IMR-90 (cell line): Measurements from ENCODE around the gene IFI35. TPM values are rescaled to one million over a fixed set of nuclear protein-coding genes. Genes with fewer than 3 reads are reported as not detected.

ENCODE experiments used
- ATAC-seq: fragments of 200-7000 bp; cut with Tn5 transposase; 2 replicates; pipeline ENCODE4 v1.9.1; 2020; ENCODE audit warnings: low read depth, mild to moderate bottlenecking, moderate library complexity
- BruUV-seq: library from RNA; stranded (reverse); fragments of 400-500 nt; replicated peaks from 2 replicates; lab custom pipeline; 2021; lab: Mats Ljungman, UMichigan
- CTCF ChIA-PET: fragments of 300-600 bp; formaldehyde crosslinking; extraction: SDS; loops from one replicate; lab custom pipeline; 2021; ENCODE audit warnings: antibody characterized with exemption; lab: Yijun Ruan, JAX
- POLR2A ChIA-PET: fragments of 300-600 bp; sonication (Branson Sonifier 250); formaldehyde crosslinking; loops from one replicate; lab custom pipeline; 2022; ENCODE audit warnings: antibody characterized with exemption; ENCODE audit not compliant: unreplicated experiment; lab: Charles Lee
- DNase-seq: peaks from one replicate; pipeline ENCODE4 v3.0.0; 2013
- H2AFZ ChIP-seq: replicated peaks from 2 replicates; pipeline ENCODE3; 2013; ENCODE audit warnings: low read length, mild to moderate bottlenecking; ENCODE audit not compliant: poor library complexity
- H2AK5ac ChIP-seq: 2 replicates; pipeline ENCODE4 v1.6.1; 2013; ENCODE audit warnings: low read depth, low read length, inconsistent platforms
- H2AK9ac ChIP-seq: replicated peaks from 2 replicates; pipeline ENCODE3; 2013; ENCODE audit warnings: mild to moderate bottlenecking, low read depth, low read length, moderate library complexity; ENCODE audit not compliant: poor library complexity
- H2BK120ac ChIP-seq: 2 replicates; pipeline ENCODE4 v1.6.1; 2013; ENCODE audit warnings: low read depth, low read length, inconsistent platforms
- H2BK15ac ChIP-seq: 3 replicates; pipeline ENCODE4 v1.6.1; 2013; ENCODE audit warnings: low read depth, low read length, inconsistent platforms
- H2BK20ac ChIP-seq: 2 replicates; pipeline ENCODE4 v1.6.1; 2013; ENCODE audit warnings: low read depth, mild to moderate bottlenecking, inconsistent platforms, low read length, moderate library complexity
- H2BK5ac ChIP-seq: 2 replicates; pipeline ENCODE4 v1.6.1; 2013; ENCODE audit warnings: mild to moderate bottlenecking, low read depth, low read length, inconsistent platforms; ENCODE audit not compliant: poor library complexity, severe bottlenecking
- H3K14ac ChIP-seq: replicated peaks from 2 replicates; pipeline ENCODE4 v1.6.1; 2013; ENCODE audit warnings: low read depth, low read length, inconsistent platforms
- H3K18ac ChIP-seq: 2 replicates; pipeline ENCODE4 v1.6.1; 2013; ENCODE audit warnings: low read depth, low read length, control low read depth
- H3K23ac ChIP-seq: 2 replicates; pipeline ENCODE4 v1.6.1; 2013; ENCODE audit warnings: low read depth, low read length, inconsistent platforms
- H3K27ac ChIP-seq: 2 replicates; pipeline ENCODE4 v1.5.1; 2013; ENCODE audit warnings: mild to moderate bottlenecking, control low read depth, low read length; ENCODE audit not compliant: insufficient read depth
- H3K27me3 ChIP-seq: 2 replicates; pipeline ENCODE4 v1.6.1; 2013; ENCODE audit warnings: low read length; ENCODE audit not compliant: control insufficient read depth, insufficient read depth
- H3K36me3 ChIP-seq: 2 replicates; pipeline ENCODE4 v1.6.1; 2013; ENCODE audit warnings: low read length, mixed read lengths; ENCODE audit not compliant: control insufficient read depth, insufficient read depth
- H3K4ac ChIP-seq: 2 replicates; pipeline ENCODE4 v1.6.1; 2013; ENCODE audit warnings: low read depth, low read length, inconsistent platforms
- H3K4me1 ChIP-seq: 2 replicates; pipeline ENCODE4 v1.6.1; 2013; ENCODE audit warnings: low read length, mixed read lengths; ENCODE audit not compliant: control insufficient read depth, insufficient read depth
- H3K4me2 ChIP-seq: 2 replicates; pipeline ENCODE4 v1.6.1; 2013; ENCODE audit warnings: low read depth, mild to moderate bottlenecking, control low read depth, low read length, moderate library complexity
- H3K4me3 ChIP-seq: 2 replicates; pipeline ENCODE4 v1.5.1; 2013; ENCODE audit warnings: low read depth, mild to moderate bottlenecking, control low read depth, low read length, moderate library complexity; ENCODE audit not compliant: insufficient read depth
- H3K56ac ChIP-seq: 2 replicates; pipeline ENCODE4 v1.6.1; 2013; ENCODE audit warnings: low read length, inconsistent platforms; ENCODE audit not compliant: insufficient read depth; ENCODE audit errors: extremely low read depth
- H3K79me1 ChIP-seq, 2 experiments: 2 replicates each; pipeline ENCODE4 v1.6.1; 2013; ENCODE audit warnings: low read length in 2 of 2, inconsistent platforms in 1 of 2, low read depth in 1 of 2
- H3K9ac ChIP-seq: 2 replicates; pipeline ENCODE4 v1.6.1; 2013; ENCODE audit warnings: low read depth, low read length, control low read depth
- H3K9me1 ChIP-seq: 2 replicates; pipeline ENCODE4 v1.6.1; 2013; ENCODE audit warnings: low read length, inconsistent platforms; ENCODE audit not compliant: insufficient read depth
- H3K9me3 ChIP-seq: 2 replicates; pipeline ENCODE4 v1.6.1; 2013; ENCODE audit warnings: low read length; ENCODE audit not compliant: control insufficient read depth, insufficient read depth
- H4K20me1 ChIP-seq: 2 replicates; pipeline ENCODE4 v1.6.1; 2013; ENCODE audit warnings: low read length, inconsistent platforms; ENCODE audit not compliant: insufficient read depth
- H4K5ac ChIP-seq: 2 replicates; pipeline ENCODE4 v1.6.1; 2013; ENCODE audit warnings: mild to moderate bottlenecking, low read depth, low read length, control low read depth
- H4K8ac ChIP-seq, 2 experiments: 2 replicates each; pipeline ENCODE4 v1.6.1; 2013; ENCODE audit warnings: low read depth in 2 of 2, low read length in 2 of 2, control low read depth in 1 of 2, inconsistent platforms in 1 of 2
- H4K91ac ChIP-seq: 2 replicates; pipeline ENCODE4 v1.6.1; 2013; ENCODE audit warnings: low read depth, low read length, inconsistent platforms; ENCODE audit not compliant: insufficient read depth
- BHLHE40 ChIP-seq: fragments of 150-350 bp; IDR thresholded peaks from 2 replicates; pipeline ENCODE4 v1.6.1; 2016; ENCODE audit warnings: mild to moderate bottlenecking, low read depth, low read length
- CEBPB ChIP-seq: IDR thresholded peaks from 2 replicates; pipeline ENCODE4 v1.6.1; 2012; ENCODE audit warnings: low read depth, low read length, improper control_type of control experiment
- CHD1 ChIP-seq: IDR thresholded peaks from 2 replicates; pipeline ENCODE4 v1.6.1; 2012; ENCODE audit warnings: low read depth, low read length, improper control_type of control experiment
- FOS ChIP-seq: fragments of 150-350 bp; IDR thresholded peaks from 2 replicates; pipeline ENCODE4 v1.6.1; 2016; ENCODE audit warnings: low read depth, low read length
- MAFK ChIP-seq: IDR thresholded peaks from 2 replicates; pipeline ENCODE4 v1.6.1; 2012; ENCODE audit warnings: low read depth, low read length, improper control_type of control experiment
- MXI1 ChIP-seq: IDR thresholded peaks from 2 replicates; pipeline ENCODE4 v1.6.1; 2012; ENCODE audit warnings: low read depth, mild to moderate bottlenecking, low read length, moderate library complexity, borderline replicate concordance
- NFE2L2 ChIP-seq: fragments of 150-350 bp; IDR thresholded peaks from 2 replicates; pipeline ENCODE4 v1.6.1; 2016; ENCODE audit warnings: low read depth, mild to moderate bottlenecking, low read length
- POLR2A ChIP-seq: IDR thresholded peaks from 2 replicates; pipeline ENCODE4 v1.6.1; 2012; ENCODE audit warnings: mild to moderate bottlenecking, low read depth, low read length
- RAD21 ChIP-seq: IDR thresholded peaks from 2 replicates; pipeline ENCODE4 v1.6.1; 2012; ENCODE audit warnings: low read length, improper control_type of control experiment
- RCOR1 ChIP-seq: IDR thresholded peaks from 2 replicates; pipeline ENCODE4 v1.6.1; 2012; ENCODE audit warnings: mild to moderate bottlenecking, low read length, improper control_type of control experiment; ENCODE audit not compliant: insufficient replicate concordance
- RFX5 ChIP-seq: IDR thresholded peaks from 2 replicates; pipeline ENCODE4 v1.8.0; 2012; ENCODE audit warnings: low read depth, mild to moderate bottlenecking, low read length, moderate library complexity
- WGBS, 2 experiments: methylation state at CpG; one replicate each; pipeline versions ENCODE4 v1.1.5 to v1.1.7; 2013; ENCODE audit warnings: missing lambda C conversion rate in 2 of 2; ENCODE audit not compliant: insufficient read length in 1 of 2; ENCODE audit errors: extremely low coverage in 2 of 2; 5-methylcytosine and 5-hydroxymethylcytosine counted together
- dilution Hi-C: fragments of 300-500 bp; cut with HindIII; formaldehyde crosslinking; loops from one replicate; pipeline ENCODE4 v1.14.3; 2018; ENCODE audit warnings: low sequenced_read_pairs; ENCODE audit not compliant: unreplicated experiment
- in situ Hi-C: fragments of 300-500 bp; cut with MboI; formaldehyde crosslinking; loops from 3 replicates; pipeline ENCODE4 v1.14.3; 2019; ENCODE audit warnings: low sequenced_read_pairs, inconsistent platforms, mixed read lengths
- intact Hi-C: fragments of 100-400 bp; cut with micrococcal nuclease; formaldehyde crosslinking; loops from 2 replicates; pipeline ENCODE4 v1.10.0; 2022
- polyA plus RNA-seq, 3 experiments: library from polyadenylated mRNA; depleted of rRNA; stranded (reverse); fragments of >200 nt; gene quantifications; 2 replicates each; pipeline ENCODE4 v1.2.3, GENCODE V29; 2012; ENCODE audit warnings: low replicate concordance in 1 of 3
- total RNA-seq: library from RNA; depleted of rRNA; stranded (reverse); fragments of >200 nt; gene quantifications from 2 replicates; pipeline ENCODE4 v1.2.3, GENCODE V29; 2012
- TF ChIP-seq, protein P1 (sequence below): fragments of 150-350 bp; IDR thresholded peaks from 2 replicates; pipeline ENCODE4 v1.6.1; 2017; ENCODE audit warnings: mild to moderate bottlenecking, antibody characterized with exemption, low read length, low read depth
- TF ChIP-seq, protein P2 (sequence below): conservative IDR thresholded peaks from 2 replicates; pipeline ENCODE4 v1.5.1; 2012; ENCODE audit warnings: mild to moderate bottlenecking, low read depth, low read length, improper control_type of control experiment
- TF ChIP-seq, protein P3 (sequence below): fragments of 150-350 bp; IDR thresholded peaks from 2 replicates; pipeline ENCODE4 v1.6.1; 2016; ENCODE audit warnings: low read depth, mild to moderate bottlenecking, low read length, moderate library complexity, borderline replicate concordance

IFI35 gene
- total and polyA plus RNA-seq, 2 of the 4 experiments (the other 2 are of a cell fraction) = 15.8 to 17.0 TPM

DNA sequence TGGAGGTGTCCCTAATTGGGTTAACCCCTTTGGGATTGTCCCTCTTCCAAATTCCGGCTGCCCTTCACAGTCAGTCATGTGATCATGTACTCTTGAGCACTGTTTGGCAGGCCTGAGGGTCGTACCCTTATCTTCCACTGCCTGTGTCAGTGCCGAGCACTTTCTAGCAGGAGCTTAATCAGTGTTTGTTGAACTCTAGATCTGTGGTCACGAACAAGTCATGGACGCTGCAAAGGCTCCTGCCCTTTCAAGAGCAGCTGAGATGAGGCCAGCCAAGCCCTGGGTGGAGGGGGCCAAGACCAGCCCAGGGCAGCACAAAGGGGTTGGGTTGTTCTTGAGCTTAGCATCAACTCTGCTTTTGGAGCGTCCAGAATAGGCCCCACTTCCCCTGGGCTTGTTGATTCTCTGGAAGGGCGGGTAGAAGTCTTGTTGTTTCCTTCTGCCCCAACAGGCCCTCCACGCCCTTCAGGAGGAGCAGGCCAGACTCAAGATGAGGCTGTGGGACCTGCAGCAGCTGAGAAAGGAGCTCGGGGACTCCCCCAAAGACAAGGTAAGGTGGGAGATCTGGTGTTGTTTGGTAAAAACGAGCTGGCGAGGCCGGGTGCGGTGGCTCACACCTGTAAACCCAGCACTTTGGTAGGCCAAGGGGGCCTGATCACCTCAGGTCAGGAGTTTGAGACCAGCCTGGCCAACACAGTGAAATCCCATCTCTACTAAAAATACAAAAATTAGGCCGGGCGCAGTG, 5.3 kb downstream of the IFI35 start (continued):
- no peak for TF ChIP-seq FOS

DNA sequence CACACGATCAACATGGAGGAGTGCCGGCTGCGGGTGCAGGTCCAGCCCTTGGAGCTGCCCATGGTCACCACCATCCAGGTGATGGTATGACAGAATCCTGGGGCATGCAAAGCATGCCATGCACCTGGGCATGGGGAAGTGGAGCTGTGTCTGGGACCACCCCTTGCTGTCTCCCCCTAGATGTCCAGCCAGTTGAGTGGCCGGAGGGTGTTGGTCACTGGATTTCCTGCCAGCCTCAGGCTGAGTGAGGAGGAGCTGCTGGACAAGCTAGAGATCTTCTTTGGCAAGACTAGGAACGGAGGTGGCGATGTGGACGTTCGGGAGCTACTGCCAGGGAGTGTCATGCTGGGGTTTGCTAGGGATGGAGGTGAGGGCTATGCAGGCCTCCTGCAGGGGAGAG, 6.7 kb downstream of the IFI35 start:
- H3K36me3 ChIP-seq = peaks cover 49% of the 10 kb centered on the region
- no peak overlapping the region for H2AFZ ChIP-seq
- no peak overlapping the region for H2BK120ac ChIP-seq
- H3K9ac ChIP-seq = no peak overlapping the region
- peaks cover 17% of the 10 kb centered on the region for H3K9me1 ChIP-seq
- H3K14ac ChIP-seq = no peak overlapping the region
- in situ Hi-C loops = no loop called here
- no peak overlapping the region for H4K8ac ChIP-seq
- ChIA-PET CTCF (no interaction called here), POLR2A (no interaction called here)
- no peak for DNase-seq
- H3K4me1 ChIP-seq = no peaks in the 10 kb centered on the region
- no peak for ATAC-seq
- no peak overlapping the region for H3K4me2 ChIP-seq
- no peak overlapping the region for H3K18ac ChIP-seq
- no peak overlapping the region for H3K56ac ChIP-seq
- H3K79me1 ChIP-seq = peaks cover 2 to 31% of the 10 kb centered on the region in 2 experiments; a peak in 3 of 4 replicates
- 89% methylated on average over 3 of the region's 8 CpGs; no CpG with 5 or more reads in 1 of the 2 experiments for WGBS, 2 experiments
- H2BK20ac ChIP-seq = no peak overlapping the region
- no TSS peak for BruUV-seq
- H2AK5ac ChIP-seq = no peak overlapping the region
- intact Hi-C loops = no loop called here
- no peak overlapping the region for H3K27ac ChIP-seq
- H4K5ac ChIP-seq = no peak overlapping the region
- no peaks in the 10 kb centered on the region for H3K27me3 ChIP-seq
- H3K4ac ChIP-seq = no peak overlapping the region
- H3K23ac ChIP-seq = no peak overlapping the region
- dilution Hi-C loops = no loop called here
- H2AK9ac ChIP-seq = no peak overlapping the region
- H4K20me1 ChIP-seq = peaks cover 16% of the 10 kb centered on the region; the same call in 1 of the 2 replicates
- H3K4me3 ChIP-seq = no peak overlapping the region
- H2BK5ac ChIP-seq = no peak overlapping the region
- no peaks in the 10 kb centered on the region for H3K9me3 ChIP-seq
- H4K91ac ChIP-seq = no peak overlapping the region
- no peak overlapping the region for H2BK15ac ChIP-seq
- TF ChIP-seq BHLHE40 = no peak
- TF ChIP-seq, protein P1, sequence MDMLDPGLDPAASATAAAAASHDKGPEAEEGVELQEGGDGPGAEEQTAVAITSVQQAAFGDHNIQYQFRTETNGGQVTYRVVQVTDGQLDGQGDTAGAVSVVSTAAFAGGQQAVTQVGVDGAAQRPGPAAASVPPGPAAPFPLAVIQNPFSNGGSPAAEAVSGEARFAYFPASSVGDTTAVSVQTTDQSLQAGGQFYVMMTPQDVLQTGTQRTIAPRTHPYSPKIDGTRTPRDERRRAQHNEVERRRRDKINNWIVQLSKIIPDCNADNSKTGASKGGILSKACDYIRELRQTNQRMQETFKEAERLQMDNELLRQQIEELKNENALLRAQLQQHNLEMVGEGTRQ = no peak
- TF ChIP-seq MXI1 = no peak
- no peak for TF ChIP-seq RCOR1
- TF ChIP-seq RFX5 = no peak
- TF ChIP-seq, protein P2, sequence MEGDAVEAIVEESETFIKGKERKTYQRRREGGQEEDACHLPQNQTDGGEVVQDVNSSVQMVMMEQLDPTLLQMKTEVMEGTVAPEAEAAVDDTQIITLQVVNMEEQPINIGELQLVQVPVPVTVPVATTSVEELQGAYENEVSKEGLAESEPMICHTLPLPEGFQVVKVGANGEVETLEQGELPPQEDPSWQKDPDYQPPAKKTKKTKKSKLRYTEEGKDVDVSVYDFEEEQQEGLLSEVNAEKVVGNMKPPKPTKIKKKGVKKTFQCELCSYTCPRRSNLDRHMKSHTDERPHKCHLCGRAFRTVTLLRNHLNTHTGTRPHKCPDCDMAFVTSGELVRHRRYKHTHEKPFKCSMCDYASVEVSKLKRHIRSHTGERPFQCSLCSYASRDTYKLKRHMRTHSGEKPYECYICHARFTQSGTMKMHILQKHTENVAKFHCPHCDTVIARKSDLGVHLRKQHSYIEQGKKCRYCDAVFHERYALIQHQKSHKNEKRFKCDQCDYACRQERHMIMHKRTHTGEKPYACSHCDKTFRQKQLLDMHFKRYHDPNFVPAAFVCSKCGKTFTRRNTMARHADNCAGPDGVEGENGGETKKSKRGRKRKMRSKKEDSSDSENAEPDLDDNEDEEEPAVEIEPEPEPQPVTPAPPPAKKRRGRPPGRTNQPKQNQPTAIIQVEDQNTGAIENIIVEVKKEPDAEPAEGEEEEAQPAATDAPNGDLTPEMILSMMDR = no peak
- TF ChIP-seq POLR2A = no peak
- TF ChIP-seq MAFK = no peak
- no peak for TF ChIP-seq CEBPB
- no peak for TF ChIP-seq NFE2L2
- TF ChIP-seq RAD21 = no peak
- no peak for TF ChIP-seq CHD1
- TF ChIP-seq, protein P3, sequence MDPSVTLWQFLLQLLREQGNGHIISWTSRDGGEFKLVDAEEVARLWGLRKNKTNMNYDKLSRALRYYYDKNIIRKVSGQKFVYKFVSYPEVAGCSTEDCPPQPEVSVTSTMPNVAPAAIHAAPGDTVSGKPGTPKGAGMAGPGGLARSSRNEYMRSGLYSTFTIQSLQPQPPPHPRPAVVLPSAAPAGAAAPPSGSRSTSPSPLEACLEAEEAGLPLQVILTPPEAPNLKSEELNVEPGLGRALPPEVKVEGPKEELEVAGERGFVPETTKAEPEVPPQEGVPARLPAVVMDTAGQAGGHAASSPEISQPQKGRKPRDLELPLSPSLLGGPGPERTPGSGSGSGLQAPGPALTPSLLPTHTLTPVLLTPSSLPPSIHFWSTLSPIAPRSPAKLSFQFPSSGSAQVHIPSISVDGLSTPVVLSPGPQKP = no peak
